HepG2 (cell line): ENCODE measurements around the gene TRIM34. TPM values are rescaled to one million over a fixed set of nuclear protein-coding genes. Genes with fewer than 3 reads are reported as not detected.
A peak's percentile ranks its signal among the peaks of the same experiment; 100 is the strongest.

Source experiments
- BRCA1 ChIP-seq: sonication (generic); formaldehyde crosslinking; IDR thresholded peaks from 2 replicates; pipeline ENCODE4 v1.4.0; 2020; ENCODE audit warnings: missing genetic modification reagents
- EED ChIP-seq: sonication (generic); formaldehyde crosslinking; IDR thresholded peaks from 2 replicates; pipeline ENCODE4 v1.5.0; 2020; ENCODE audit warnings: mild to moderate bottlenecking, missing genetic modification reagents
- HCFC1 ChIP-seq: fragments of 150-350 bp; IDR thresholded peaks from 2 replicates; pipeline ENCODE4 v1.6.1; 2014; ENCODE audit warnings: low read depth, low read length
- MED13 ChIP-seq: sonication (generic); formaldehyde crosslinking; IDR thresholded peaks from 2 replicates; pipeline ENCODE4 v1.5.0; 2020; ENCODE audit warnings: missing genetic modification reagents
- MYC ChIP-seq: sonication (generic); formaldehyde crosslinking; IDR thresholded peaks from 2 replicates; pipeline ENCODE4 v1.9.0; 2021; ENCODE audit warnings: missing genetic modification reagents, borderline replicate concordance
- MZF1 ChIP-seq: sonication (generic); formaldehyde crosslinking; IDR thresholded peaks from 2 replicates; pipeline ENCODE4 v1.8.1; 2023; ENCODE audit warnings: mild to moderate bottlenecking, missing genetic modification reagents, borderline replicate concordance
- NFKBIZ ChIP-seq: IDR thresholded peaks from 2 replicates; pipeline ENCODE4 v1.6.1; 2018; ENCODE audit warnings: missing genetic modification reagents, missing compliant biosample characterization
- ONECUT2 ChIP-seq: sonication (generic); formaldehyde crosslinking; IDR thresholded peaks from 2 replicates; pipeline ENCODE4 v1.4.0; 2020; ENCODE audit warnings: missing genetic modification reagents
- PITX1 ChIP-seq: sonication (generic); formaldehyde crosslinking; IDR thresholded peaks from 2 replicates; pipeline ENCODE4 v1.5.1; 2020; ENCODE audit warnings: mild to moderate bottlenecking, missing genetic modification reagents
- PLRG1 ChIP-seq: fragments of 450-650 bp; conservative IDR thresholded peaks from 2 replicates; pipeline ENCODE4 v1.6.1; 2016
- SIX1 ChIP-seq: sonication (generic); formaldehyde crosslinking; IDR thresholded peaks from 2 replicates; pipeline ENCODE4 v1.4.0; 2020; ENCODE audit warnings: missing genetic modification reagents, borderline replicate concordance
- SOX6 ChIP-seq, 2 experiments: fragments of 450-650 bp in 1 of 2; sonication (generic) in 1 of 2; formaldehyde crosslinking in 1 of 2; IDR thresholded peaks; 2 replicates each; pipeline versions ENCODE4 v1.4.0 to v1.6.1; 2017 to 2020; ENCODE audit warnings: antibody characterized with exemption in 1 of 2, mild to moderate bottlenecking in 1 of 2, missing genetic modification reagents in 1 of 2
- THAP11 ChIP-seq: IDR thresholded peaks from 2 replicates; pipeline ENCODE4 v1.6.1; 2016; ENCODE audit warnings: missing biosample characterization, missing genetic modification reagents
- TRIM24 ChIP-seq: sonication (generic); formaldehyde crosslinking; IDR thresholded peaks from 2 replicates; pipeline ENCODE4 v1.8.0; 2022; ENCODE audit warnings: mild to moderate bottlenecking, missing genetic modification reagents
- TSC22D2 ChIP-seq: sonication (generic); formaldehyde crosslinking; IDR thresholded peaks from 2 replicates; pipeline ENCODE4 v1.5.1; 2020; ENCODE audit warnings: missing genetic modification reagents, mild to moderate bottlenecking, borderline replicate concordance
- ZNF230 ChIP-seq: sonication (generic); formaldehyde crosslinking; IDR thresholded peaks from 2 replicates; pipeline ENCODE4 v1.4.0; 2020; ENCODE audit warnings: mild to moderate bottlenecking, missing genetic modification reagents
- ZNF720 ChIP-seq: sonication (generic); formaldehyde crosslinking; IDR thresholded peaks from 2 replicates; pipeline ENCODE4 v1.4.0; 2020; ENCODE audit warnings: missing genetic modification reagents
- ZNF775 ChIP-seq: sonication (generic); formaldehyde crosslinking; IDR thresholded peaks from 2 replicates; pipeline ENCODE4 v1.4.0; 2020; ENCODE audit warnings: missing genetic modification reagents, mild to moderate bottlenecking, moderate library complexity, borderline replicate concordance
- ZSCAN20 ChIP-seq: sonication (generic); formaldehyde crosslinking; IDR thresholded peaks from 2 replicates; pipeline ENCODE4 v1.4.0; 2020; ENCODE audit warnings: missing genetic modification reagents, mild to moderate bottlenecking, borderline replicate concordance
- polyA plus RNA-seq, 8 experiments: library from polyadenylated mRNA; depleted of rRNA in 3 of 8; stranded (reverse) in 7 of 8; unstranded in 1 of 8; fragments of >200 nt; fragmentation: Illumina TruSeq in 4 of 8; extraction: Trizol in 4 of 8; gene quantifications; 2 replicates each; pipeline versions ENCODE4 v1.2.1 to v1.2.3, GENCODE V29; 2011 to 2016; ENCODE audit warnings: low read depth in 4 of 8, missing spikeins in 1 of 8, mixed read lengths in 1 of 8; ENCODE audit not compliant: insufficient read depth in 1 of 8
- total RNA-seq, 5 experiments: library from RNA; depleted of rRNA; stranded (reverse); fragments of >200 nt; fragmentation: Illumina TruSeq; extraction: Trizol; gene quantifications; 2 replicates each; pipeline ENCODE4 v1.2.3, GENCODE V29; 2016; ENCODE audit warnings: low read depth in 1 of 5
- TF ChIP-seq, protein P1 (sequence below): IDR thresholded peaks from 2 replicates; pipeline ENCODE4 v1.4.0; 2020; ENCODE audit warnings: mild to moderate bottlenecking, missing genetic modification reagents
- TF ChIP-seq, protein P2 (sequence below): IDR thresholded peaks from 2 replicates; pipeline ENCODE4 v1.6.1; 2016; ENCODE audit warnings: low read depth, missing genetic modification reagents, missing compliant biosample characterization
- TF ChIP-seq, protein P3 (sequence below): sonication (generic); formaldehyde crosslinking; IDR thresholded peaks from 2 replicates; pipeline ENCODE4 v1.8.1; 2023; ENCODE audit warnings: missing genetic modification reagents, mild to moderate bottlenecking, borderline replicate concordance

TRIM34 gene
- total and polyA plus RNA-seq, 2 of the 13 experiments (the other 11 are each of a cell fraction or from before 2014, with no cell fraction given), result 0.13 to 0.42 TPM

DNA sequence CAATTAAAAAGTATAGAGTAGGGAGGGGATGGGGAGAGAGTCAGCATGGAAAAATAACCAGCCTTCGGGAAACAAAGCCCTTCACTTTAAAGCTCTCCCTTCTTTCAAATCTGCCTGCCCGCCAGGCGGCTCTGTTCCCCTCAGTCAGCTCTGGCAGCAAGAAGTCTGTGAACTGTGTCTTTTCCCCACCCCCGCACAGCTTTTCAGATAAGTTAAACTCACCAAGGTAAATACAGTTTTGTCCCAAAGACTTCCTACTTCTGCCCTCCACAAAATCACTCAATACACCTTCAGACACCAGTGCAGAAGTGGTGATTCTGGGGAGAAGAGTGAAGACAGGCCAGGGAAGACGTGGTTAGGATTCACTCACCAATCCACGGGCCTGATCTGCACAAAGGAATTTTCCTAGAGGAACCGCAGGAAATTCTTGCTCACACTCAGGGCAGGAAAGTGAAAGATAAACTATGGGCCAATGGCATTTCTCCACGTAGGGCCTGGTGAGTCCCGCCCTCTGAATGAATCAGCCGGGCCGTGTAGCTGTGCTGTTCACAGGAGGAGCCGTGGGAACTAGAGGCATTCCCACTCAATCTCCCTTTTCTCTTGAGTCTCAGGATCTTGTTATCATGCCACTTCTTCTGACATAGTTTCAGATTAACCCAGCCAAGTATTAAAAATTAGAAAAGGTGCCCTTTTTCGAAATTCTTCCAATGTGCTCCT, 60.0 kb downstream of the TRIM34 start, which contains the start of gene TRIM5 (continued):
- TF ChIP-seq TSC22D2 (no peak), SIX1 (CRISPR knock-in tag) (no peak), SOX6 (IDR thresholded peaks at IDR 0.05) (no peak), SOX6 (CRISPR knock-in tag; IDR thresholded peaks at IDR 0.05) (peak; percentile 56; the same call in 1 of the 2 replicates), ZNF775 (CRISPR knock-in tag) (no peak), PITX1 (CRISPR knock-in tag) (no peak; the same call in 1 of the 2 replicates), ZNF720 (CRISPR knock-in tag) (no peak), MZF1 (no peak), BRCA1 (CRISPR knock-in tag) (no peak), MED13 (CRISPR knock-in tag) (no peak), ONECUT2 (CRISPR knock-in tag) (no peak), THAP11 (0 out of 2 replicates have a peak, but pooled peaks have one; percentile 25), NFKBIZ (CRISPR knock-in tag) (no peak), ZSCAN20 (CRISPR knock-in tag) (no peak), MYC (no peak), TRIM24 (no peak), PLRG1 (no peak), HCFC1 (no peak), ZNF230 (CRISPR knock-in tag) (no peak), EED (CRISPR knock-in tag) (no peak)
- TF ChIP-seq, protein P1, sequence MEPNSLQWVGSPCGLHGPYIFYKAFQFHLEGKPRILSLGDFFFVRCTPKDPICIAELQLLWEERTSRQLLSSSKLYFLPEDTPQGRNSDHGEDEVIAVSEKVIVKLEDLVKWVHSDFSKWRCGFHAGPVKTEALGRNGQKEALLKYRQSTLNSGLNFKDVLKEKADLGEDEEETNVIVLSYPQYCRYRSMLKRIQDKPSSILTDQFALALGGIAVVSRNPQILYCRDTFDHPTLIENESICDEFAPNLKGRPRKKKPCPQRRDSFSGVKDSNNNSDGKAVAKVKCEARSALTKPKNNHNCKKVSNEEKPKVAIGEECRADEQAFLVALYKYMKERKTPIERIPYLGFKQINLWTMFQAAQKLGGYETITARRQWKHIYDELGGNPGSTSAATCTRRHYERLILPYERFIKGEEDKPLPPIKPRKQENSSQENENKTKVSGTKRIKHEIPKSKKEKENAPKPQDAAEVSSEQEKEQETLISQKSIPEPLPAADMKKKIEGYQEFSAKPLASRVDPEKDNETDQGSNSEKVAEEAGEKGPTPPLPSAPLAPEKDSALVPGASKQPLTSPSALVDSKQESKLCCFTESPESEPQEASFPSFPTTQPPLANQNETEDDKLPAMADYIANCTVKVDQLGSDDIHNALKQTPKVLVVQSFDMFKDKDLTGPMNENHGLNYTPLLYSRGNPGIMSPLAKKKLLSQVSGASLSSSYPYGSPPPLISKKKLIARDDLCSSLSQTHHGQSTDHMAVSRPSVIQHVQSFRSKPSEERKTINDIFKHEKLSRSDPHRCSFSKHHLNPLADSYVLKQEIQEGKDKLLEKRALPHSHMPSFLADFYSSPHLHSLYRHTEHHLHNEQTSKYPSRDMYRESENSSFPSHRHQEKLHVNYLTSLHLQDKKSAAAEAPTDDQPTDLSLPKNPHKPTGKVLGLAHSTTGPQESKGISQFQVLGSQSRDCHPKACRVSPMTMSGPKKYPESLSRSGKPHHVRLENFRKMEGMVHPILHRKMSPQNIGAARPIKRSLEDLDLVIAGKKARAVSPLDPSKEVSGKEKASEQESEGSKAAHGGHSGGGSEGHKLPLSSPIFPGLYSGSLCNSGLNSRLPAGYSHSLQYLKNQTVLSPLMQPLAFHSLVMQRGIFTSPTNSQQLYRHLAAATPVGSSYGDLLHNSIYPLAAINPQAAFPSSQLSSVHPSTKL (CRISPR knock-in tag), result no peak; the same call in 1 of the 2 replicates
- TF ChIP-seq, protein P2, sequence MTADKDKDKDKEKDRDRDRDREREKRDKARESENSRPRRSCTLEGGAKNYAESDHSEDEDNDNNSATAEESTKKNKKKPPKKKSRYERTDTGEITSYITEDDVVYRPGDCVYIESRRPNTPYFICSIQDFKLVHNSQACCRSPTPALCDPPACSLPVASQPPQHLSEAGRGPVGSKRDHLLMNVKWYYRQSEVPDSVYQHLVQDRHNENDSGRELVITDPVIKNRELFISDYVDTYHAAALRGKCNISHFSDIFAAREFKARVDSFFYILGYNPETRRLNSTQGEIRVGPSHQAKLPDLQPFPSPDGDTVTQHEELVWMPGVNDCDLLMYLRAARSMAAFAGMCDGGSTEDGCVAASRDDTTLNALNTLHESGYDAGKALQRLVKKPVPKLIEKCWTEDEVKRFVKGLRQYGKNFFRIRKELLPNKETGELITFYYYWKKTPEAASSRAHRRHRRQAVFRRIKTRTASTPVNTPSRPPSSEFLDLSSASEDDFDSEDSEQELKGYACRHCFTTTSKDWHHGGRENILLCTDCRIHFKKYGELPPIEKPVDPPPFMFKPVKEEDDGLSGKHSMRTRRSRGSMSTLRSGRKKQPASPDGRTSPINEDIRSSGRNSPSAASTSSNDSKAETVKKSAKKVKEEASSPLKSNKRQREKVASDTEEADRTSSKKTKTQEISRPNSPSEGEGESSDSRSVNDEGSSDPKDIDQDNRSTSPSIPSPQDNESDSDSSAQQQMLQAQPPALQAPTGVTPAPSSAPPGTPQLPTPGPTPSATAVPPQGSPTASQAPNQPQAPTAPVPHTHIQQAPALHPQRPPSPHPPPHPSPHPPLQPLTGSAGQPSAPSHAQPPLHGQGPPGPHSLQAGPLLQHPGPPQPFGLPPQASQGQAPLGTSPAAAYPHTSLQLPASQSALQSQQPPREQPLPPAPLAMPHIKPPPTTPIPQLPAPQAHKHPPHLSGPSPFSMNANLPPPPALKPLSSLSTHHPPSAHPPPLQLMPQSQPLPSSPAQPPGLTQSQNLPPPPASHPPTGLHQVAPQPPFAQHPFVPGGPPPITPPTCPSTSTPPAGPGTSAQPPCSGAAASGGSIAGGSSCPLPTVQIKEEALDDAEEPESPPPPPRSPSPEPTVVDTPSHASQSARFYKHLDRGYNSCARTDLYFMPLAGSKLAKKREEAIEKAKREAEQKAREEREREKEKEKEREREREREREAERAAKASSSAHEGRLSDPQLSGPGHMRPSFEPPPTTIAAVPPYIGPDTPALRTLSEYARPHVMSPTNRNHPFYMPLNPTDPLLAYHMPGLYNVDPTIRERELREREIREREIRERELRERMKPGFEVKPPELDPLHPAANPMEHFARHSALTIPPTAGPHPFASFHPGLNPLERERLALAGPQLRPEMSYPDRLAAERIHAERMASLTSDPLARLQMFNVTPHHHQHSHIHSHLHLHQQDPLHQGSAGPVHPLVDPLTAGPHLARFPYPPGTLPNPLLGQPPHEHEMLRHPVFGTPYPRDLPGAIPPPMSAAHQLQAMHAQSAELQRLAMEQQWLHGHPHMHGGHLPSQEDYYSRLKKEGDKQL, result no peak
- TF ChIP-seq, protein P3, sequence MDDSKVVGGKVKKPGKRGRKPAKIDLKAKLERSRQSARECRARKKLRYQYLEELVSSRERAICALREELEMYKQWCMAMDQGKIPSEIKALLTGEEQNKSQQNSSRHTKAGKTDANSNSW, result no peak
